Brain microvascular endothelial cell (primary cell): ENCODE results near the gene AGBL4.

Experiments
- DNase-seq: peaks from one replicate; pipeline ENCODE4 v3.0.0-alpha.2; 2020
- H3K27ac ChIP-seq: fragments of 250-450 bp; sonication (Bioruptor Pico); 2 replicates; pipeline ENCODE4 v1.5.1; 2020; ENCODE audit warnings: mild to moderate bottlenecking, moderate library complexity
- H3K27me3 ChIP-seq: fragments of 250-450 bp; sonication (Bioruptor Pico); replicated peaks from 2 replicates; pipeline ENCODE4 v1.5.1; 2020; ENCODE audit warnings: mild to moderate bottlenecking
- H3K36me3 ChIP-seq: fragments of 250-450 bp; sonication (Bioruptor Pico); replicated peaks from 2 replicates; pipeline ENCODE4 v1.5.1; 2020; ENCODE audit warnings: mild to moderate bottlenecking
- H3K4me3 ChIP-seq: 2 replicates; pipeline ENCODE4 v1.5.1; 2011; ENCODE audit warnings: low read depth, mild to moderate bottlenecking, control low read depth, low read length, moderate library complexity
- in situ Hi-C: cut with HindIII; loops from 2 replicates; pipeline ENCODE4 v1.10.0; 2017; ENCODE audit warnings: low sequenced_read_pairs, low pct_ligation_motif_present
- TF ChIP-seq, protein P1 (sequence below): IDR thresholded peaks from 2 replicates; pipeline ENCODE4 v1.5.1; 2011; ENCODE audit warnings: low read depth, mild to moderate bottlenecking, moderate library complexity, low read length, control low read depth, inconsistent platforms; ENCODE audit errors: missing control alignments

The AGBL4 gene

DNA sequence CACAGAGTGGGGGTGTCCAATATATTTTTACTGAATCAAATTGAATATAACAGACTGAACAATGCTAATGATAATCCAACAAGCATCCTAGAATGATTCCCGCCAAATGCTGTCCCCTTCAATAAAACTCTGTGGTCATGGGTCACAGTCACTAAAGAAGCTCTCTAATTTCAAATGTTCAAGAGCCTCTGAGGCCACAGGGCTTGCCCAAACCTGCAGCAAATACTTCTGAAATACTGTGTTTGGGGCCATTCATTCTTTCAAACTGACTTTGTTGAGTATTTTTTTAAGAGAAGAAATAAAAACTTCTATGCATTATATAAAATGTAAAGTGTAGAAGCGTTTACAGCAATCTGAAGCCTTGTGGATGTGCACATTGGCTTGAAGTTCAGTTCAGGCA is 1239.5 kb downstream of the AGBL4 start:
- TF ChIP-seq, protein P1, sequence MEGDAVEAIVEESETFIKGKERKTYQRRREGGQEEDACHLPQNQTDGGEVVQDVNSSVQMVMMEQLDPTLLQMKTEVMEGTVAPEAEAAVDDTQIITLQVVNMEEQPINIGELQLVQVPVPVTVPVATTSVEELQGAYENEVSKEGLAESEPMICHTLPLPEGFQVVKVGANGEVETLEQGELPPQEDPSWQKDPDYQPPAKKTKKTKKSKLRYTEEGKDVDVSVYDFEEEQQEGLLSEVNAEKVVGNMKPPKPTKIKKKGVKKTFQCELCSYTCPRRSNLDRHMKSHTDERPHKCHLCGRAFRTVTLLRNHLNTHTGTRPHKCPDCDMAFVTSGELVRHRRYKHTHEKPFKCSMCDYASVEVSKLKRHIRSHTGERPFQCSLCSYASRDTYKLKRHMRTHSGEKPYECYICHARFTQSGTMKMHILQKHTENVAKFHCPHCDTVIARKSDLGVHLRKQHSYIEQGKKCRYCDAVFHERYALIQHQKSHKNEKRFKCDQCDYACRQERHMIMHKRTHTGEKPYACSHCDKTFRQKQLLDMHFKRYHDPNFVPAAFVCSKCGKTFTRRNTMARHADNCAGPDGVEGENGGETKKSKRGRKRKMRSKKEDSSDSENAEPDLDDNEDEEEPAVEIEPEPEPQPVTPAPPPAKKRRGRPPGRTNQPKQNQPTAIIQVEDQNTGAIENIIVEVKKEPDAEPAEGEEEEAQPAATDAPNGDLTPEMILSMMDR: no peak
- no peak for DNase-seq
- no peak overlapping the region for H3K4me3 ChIP-seq
- no peaks in the 10 kb centered on the region for H3K36me3 ChIP-seq
- no peaks in the 10 kb centered on the region for H3K27me3 ChIP-seq
- H3K27ac ChIP-seq: no peak overlapping the region
- in situ Hi-C loops: no loop called here

DNA sequence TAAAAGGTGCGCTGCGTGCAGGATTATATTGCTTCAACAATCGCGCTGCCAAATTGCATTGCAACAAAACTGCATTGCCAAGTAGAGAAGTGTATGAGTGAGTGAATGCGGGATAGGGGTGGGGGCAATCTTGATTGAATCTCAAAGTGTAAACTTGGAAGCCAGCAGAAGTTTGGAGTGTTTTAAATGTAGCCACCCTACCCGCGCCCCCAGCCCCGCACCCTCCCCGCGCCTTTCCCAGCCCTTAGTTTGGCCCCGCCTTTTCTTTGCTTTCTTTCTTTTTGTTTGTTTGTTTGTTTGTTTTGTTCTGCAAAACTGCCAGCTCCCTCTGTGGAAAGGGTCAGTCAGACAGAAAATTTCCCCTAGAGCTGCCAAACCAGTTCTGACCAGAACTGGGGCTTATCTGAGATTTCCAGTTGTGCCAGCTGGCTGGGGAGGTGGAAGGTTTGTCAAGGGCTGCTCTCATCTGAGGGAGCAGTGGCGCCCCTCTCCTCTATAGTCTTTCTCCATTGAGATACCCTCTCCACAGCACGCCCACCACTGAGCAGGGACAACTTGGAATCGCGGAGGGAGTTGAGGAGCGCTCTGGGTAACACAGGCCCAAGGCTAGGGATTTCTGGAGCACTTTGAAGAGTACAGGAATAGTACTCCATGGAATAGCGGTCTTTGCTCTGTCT is 1246.4 kb downstream of the AGBL4 start:
- TF ChIP-seq, protein P1: no peak
- Histone ChIP-seq H3K27me3 (no peaks in the 10 kb centered on the region), H3K36me3 (no peaks in the 10 kb centered on the region), H3K27ac (no peak overlapping the region), H3K4me3 (peak overlapping the region; percentile 56)
- DNase-seq: no peak
- in situ Hi-C loops: no loop called here

DNA sequence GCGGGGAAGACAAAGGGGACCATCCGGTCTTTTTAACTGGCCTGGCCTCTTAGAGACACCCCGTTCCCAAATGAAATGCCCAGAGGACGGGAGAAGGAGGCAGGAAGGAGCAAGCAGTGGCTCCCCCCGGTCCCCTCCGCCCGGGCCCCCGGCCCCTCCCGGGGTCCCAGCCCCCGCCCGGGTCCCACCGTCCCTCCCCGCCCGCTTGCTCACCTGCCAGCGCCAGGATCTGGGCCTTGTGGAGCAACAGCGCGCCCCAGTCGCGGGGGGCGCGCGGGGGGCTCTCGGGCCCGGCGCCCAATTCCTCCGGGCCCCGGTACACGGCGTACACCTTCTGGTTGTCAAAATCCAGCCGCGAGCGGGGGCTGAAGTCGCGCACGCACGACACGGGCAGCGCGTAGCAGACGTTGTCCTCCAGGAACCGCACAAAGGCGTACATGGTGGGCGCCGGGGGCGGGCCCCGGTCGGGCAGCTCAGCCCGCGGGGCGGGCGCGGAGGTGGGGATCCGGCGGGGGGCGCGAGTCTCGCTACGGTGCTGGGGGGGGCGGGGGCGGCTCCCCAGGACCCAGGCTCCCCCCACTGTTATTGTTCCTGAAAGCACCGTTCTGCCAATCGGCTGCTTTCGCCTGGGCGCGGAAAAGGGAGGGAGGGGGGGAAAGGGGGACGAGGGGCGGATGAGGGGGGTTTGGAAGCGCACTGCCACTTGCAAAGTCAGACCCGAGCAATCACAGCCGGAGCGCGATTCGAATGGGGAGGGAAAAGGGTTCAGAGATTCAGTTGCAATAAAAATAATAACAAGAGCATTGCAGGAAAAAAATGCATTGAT is 1247.1 kb downstream of the AGBL4 start, which contains the start of gene BEND5:
TSS of gene BEND5 (minus strand) at position 499 of the 826 bp plus-strand sequence. CDS start at position 439, 60 bp downstream.
- no peak within 1 kb of the TSS for H3K27ac ChIP-seq
- no peaks in the 10 kb centered on the region for H3K36me3 ChIP-seq
- peak within 1 kb of the TSS; percentile 56 for H3K4me3 ChIP-seq
- DNase-seq: no peak
- TF ChIP-seq, protein P1: no peak
- no peaks in the 10 kb centered on the region for H3K27me3 ChIP-seq
- in situ Hi-C loops: no loop called here

DNA sequence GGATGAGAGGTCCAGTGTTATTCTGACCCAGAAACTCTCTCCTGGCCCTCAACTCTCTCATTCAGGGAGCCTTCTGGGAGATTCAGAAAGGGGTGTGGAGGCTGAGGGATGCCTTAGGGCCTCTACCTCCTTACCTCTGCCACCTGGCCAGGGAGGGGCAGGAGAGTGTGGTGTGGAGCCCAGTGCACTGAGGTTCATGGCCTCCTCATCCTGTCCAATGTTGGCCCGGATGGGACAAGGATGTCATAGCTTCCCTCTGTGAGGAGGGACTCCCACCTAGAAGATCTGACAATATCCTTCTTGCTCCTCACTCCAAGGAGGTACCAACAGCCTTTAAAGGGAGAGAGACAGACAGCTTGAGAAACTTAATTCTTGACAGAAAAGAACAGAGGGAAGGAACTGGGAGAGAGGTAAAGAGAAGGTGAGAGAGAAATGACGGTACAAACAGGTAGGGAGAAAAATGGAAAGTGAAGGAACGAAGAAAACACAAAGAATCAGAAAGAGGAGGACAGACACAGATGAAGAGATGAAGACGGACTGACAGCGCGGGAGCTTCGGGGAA is 1247.8 kb downstream of the AGBL4 start:
- peak overlapping the region; percentile 56 for H3K4me3 ChIP-seq
- no peak for DNase-seq
- no peaks in the 10 kb centered on the region for H3K27me3 ChIP-seq
- TF ChIP-seq, protein P1: no peak
- no peaks in the 10 kb centered on the region for H3K36me3 ChIP-seq
- in situ Hi-C loops: no loop called here
- no peak overlapping the region for H3K27ac ChIP-seq

DNA sequence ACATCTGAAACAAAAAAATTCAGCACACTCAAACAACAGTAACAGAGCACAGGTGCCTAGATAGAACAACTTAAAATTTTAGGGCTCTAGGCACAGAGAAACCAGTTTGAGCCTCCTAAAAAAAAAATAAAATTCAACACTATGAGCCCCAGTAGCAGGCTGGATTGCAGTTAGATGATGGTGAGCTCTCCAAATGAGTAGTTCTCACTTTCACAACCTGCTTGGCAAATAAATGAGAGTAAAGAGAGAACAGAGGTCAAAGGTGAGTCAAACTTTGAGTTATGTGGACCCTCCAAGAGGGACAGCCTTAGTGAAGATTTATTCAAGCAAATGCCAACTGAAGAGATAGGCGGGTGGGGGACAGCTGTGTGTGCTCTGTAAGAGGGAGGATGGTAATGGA is 1250.6 kb downstream of the AGBL4 start:
- H3K27me3 ChIP-seq: no peaks in the 10 kb centered on the region
- DNase-seq: no peak
- no peak overlapping the region for H3K4me3 ChIP-seq
- no peaks in the 10 kb centered on the region for H3K36me3 ChIP-seq
- no peak overlapping the region for H3K27ac ChIP-seq
- TF ChIP-seq, protein P1: no peak
- in situ Hi-C loops: no loop called here
